Type B pancreatic cell (in vitro differentiated cells): ENCODE results near the gene CRADD. TPM values are rescaled to one million over a fixed set of nuclear protein-coding genes. Genes with fewer than 3 reads are reported as not detected.

Experiments
- DNase-seq: peaks from one replicate; pipeline ENCODE4 v3.0.0; 2021; ENCODE audit warnings: mixed read lengths; ENCODE audit not compliant: unreplicated experiment; ENCODE audit errors: extremely low spot score
- H3K27ac Mint-ChIP-seq: 2 replicates; pipeline ENCODE4 v1.8.0; 2021; ENCODE audit warnings: mild to moderate bottlenecking, mixed read lengths
- H3K27me3 Mint-ChIP-seq: 2 replicates; pipeline ENCODE4 v1.8.0; 2021; ENCODE audit warnings: mixed read lengths
- H3K36me3 Mint-ChIP-seq: 2 replicates; pipeline ENCODE4 v1.8.0; 2021; ENCODE audit warnings: mixed read lengths
- H3K4me1 Mint-ChIP-seq: one replicate; pipeline ENCODE4 v1.8.0; 2021; ENCODE audit warnings: mixed read lengths; ENCODE audit not compliant: unreplicated experiment
- H3K4me3 Mint-ChIP-seq: 2 replicates; pipeline ENCODE4 v1.8.0; 2021; ENCODE audit warnings: mild to moderate bottlenecking, mixed read lengths
- H3K9me3 Mint-ChIP-seq: 2 replicates; pipeline ENCODE4 v1.8.0; 2021; ENCODE audit warnings: mixed read lengths
- total RNA-seq: library from RNA; stranded (reverse); gene quantifications from 2 replicates; pipeline ENCODE4 v1.2.1, GENCODE V29; 2021; ENCODE audit warnings: low replicate concordance
- TF ChIP-seq, protein P1 (sequence below): fragments of 200-600 bp; sonication (generic); conservative IDR thresholded peaks from 2 replicates; pipeline ENCODE4 v1.5.0; 2021; ENCODE audit warnings: antibody characterized with exemption, mild to moderate bottlenecking

Gene CRADD
- total RNA-seq, 1 donor from 2014 or later: 8.1 TPM

DNA sequence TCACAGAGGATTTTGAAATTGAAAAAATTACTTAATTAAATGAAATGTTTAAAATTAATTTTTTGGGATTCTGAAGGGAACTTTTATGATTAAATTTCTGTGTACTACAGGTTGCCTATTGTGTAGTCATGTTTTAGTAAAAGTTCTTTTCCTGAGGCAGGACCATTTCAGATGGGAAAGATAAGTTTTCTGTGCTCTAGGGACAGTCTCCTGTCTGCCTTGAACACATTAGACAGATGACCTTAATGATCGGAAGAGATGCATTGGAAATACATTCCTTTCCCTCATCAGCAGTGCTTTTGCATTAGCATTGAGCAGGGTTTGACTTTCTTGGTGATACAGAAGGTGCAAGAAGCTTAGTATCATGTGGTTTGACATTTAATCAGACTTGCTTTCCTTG is 28.1 kb downstream of the CRADD start:
- Mint-ChIP-seq H3K4me3 (no peak overlapping the region), H3K27me3 (no peaks in the 10 kb centered on the region), H3K36me3 (peaks cover 4% of the 10 kb centered on the region), H3K27ac (no peak overlapping the region), H3K9me3 (peaks cover 14% of the 10 kb centered on the region), H3K4me1 (peaks cover 17% of the 10 kb centered on the region)
- TF ChIP-seq, protein P1, sequence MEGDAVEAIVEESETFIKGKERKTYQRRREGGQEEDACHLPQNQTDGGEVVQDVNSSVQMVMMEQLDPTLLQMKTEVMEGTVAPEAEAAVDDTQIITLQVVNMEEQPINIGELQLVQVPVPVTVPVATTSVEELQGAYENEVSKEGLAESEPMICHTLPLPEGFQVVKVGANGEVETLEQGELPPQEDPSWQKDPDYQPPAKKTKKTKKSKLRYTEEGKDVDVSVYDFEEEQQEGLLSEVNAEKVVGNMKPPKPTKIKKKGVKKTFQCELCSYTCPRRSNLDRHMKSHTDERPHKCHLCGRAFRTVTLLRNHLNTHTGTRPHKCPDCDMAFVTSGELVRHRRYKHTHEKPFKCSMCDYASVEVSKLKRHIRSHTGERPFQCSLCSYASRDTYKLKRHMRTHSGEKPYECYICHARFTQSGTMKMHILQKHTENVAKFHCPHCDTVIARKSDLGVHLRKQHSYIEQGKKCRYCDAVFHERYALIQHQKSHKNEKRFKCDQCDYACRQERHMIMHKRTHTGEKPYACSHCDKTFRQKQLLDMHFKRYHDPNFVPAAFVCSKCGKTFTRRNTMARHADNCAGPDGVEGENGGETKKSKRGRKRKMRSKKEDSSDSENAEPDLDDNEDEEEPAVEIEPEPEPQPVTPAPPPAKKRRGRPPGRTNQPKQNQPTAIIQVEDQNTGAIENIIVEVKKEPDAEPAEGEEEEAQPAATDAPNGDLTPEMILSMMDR: no peak
- DNase-seq: no peak

DNA sequence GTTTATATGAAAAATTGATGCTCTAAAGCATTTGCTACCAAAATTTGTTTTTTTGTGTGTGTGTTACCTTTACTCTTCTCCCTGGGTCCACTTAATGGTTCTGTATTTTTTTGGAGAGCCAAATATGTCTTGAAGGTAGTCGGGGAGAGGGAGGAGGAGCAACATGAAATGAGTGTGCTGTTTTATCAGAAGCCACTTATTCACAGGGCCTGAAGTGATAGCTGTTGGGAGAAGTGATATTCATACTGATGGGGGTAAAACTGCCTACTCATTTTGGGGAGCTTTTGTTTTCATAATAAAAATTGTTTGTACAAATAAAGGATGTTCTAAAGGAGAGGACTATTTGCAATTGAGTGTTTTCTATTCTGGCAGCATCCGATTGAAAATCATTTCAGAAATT is 29.2 kb downstream of the CRADD start:
- H3K4me1 Mint-ChIP-seq: peaks cover 17% of the 10 kb centered on the region
- H3K36me3 Mint-ChIP-seq: peaks cover 4% of the 10 kb centered on the region
- TF ChIP-seq, protein P1: no peak
- H3K27ac Mint-ChIP-seq: no peak overlapping the region
- no peak for DNase-seq
- peaks cover 14% of the 10 kb centered on the region for H3K9me3 Mint-ChIP-seq
- H3K4me3 Mint-ChIP-seq: no peak overlapping the region
- no peaks in the 10 kb centered on the region for H3K27me3 Mint-ChIP-seq

DNA sequence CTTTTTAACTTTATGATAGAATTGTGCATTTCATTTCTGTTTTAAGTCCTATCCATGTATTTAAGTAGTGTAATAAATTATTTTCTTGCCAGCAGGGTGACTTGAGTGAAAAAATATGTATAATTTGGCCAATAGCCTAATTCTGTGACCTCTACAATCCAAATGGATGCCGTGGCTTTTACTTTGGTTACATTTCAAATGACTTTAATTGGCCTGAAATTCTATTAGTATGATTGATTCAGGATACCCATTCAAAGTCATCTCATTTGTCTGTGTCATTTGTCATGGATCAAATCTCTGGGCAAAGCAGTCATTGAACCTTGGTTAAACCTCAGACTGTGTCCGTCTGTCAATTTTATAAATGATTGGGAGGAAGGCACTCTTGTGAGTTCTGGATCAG is 29.6 kb downstream of the CRADD start:
- Mint-ChIP-seq H3K27me3 (no peaks in the 10 kb centered on the region), H3K36me3 (peaks cover 4% of the 10 kb centered on the region), H3K4me1 (peaks cover 17% of the 10 kb centered on the region), H3K9me3 (peaks cover 14% of the 10 kb centered on the region), H3K27ac (no peak overlapping the region), H3K4me3 (no peak overlapping the region)
- DNase-seq: no peak
- TF ChIP-seq, protein P1: no peak

DNA sequence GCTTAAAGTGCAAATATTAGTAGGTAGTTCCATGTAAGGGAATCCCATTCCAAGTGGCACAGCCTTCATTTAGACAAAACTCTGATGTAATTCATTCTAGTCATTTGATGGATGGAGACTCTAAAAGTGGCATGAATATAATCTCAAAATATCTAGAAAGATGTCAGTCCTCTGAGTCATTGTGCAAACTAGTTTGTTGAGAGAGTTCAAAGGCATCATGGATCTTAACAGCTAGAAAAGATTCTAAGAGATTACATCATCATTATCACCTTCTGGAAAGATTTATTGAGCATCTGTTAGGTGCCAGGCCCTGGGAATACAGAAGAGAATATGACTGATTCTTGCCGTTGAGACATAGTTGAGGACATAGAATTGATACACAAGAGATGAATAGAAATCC is 30.7 kb downstream of the CRADD start:
- Mint-ChIP-seq H3K9me3 (peaks cover 14% of the 10 kb centered on the region), H3K4me1 (peaks cover 17% of the 10 kb centered on the region), H3K4me3 (no peak overlapping the region), H3K27me3 (peaks cover 3% of the 10 kb centered on the region), H3K36me3 (peaks cover 4% of the 10 kb centered on the region), H3K27ac (no peak overlapping the region)
- TF ChIP-seq, protein P1: no peak
- DNase-seq: no peak

DNA sequence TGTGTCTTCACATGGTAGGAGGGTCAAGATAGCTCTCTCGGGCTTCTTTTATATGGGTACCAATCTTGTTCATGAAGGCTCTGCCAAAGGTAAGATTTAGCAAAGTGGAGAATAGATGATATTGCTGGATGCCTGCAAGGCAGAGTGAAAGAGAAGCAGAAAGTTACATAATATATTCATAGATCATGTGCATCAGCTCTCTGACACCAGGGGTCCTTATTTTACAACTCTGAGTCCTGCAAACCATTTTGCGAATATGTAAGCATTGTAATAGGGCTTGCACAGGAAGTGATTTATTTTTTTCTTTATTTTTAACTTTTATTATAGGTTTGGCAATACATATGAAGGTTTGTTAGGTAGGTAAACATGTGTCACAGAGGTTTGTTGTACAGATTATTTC is 31.8 kb downstream of the CRADD start:
- Mint-ChIP-seq H3K27ac (no peak overlapping the region), H3K4me1 (peaks cover 19% of the 10 kb centered on the region), H3K27me3 (peaks cover 3% of the 10 kb centered on the region), H3K9me3 (peaks cover 14% of the 10 kb centered on the region), H3K4me3 (no peak overlapping the region), H3K36me3 (peaks cover 4% of the 10 kb centered on the region)
- DNase-seq: no peak
- TF ChIP-seq, protein P1: no peak

DNA sequence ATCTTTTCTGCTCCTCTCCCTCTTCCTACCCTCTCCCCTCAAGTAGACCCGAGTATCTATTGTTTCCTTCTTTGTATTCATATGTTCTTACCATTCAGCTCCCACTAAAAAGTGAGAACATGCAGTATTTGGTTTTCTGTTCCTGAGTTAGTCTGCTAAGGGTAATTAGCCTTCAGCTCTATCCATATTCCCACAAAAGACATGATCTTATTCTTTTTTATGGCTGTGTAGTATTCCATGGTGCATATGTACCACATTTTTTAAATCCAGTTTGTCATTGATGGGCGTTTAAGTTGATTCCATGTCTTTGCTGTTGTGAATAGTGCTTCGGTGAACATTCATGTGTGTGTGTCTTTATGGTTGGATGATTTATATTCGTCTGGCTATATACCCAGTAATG is 32.2 kb downstream of the CRADD start:
- TF ChIP-seq, protein P1: no peak

More for the DNA sequence above, 32.2 kb downstream of the CRADD start:
- no peak for DNase-seq
- H3K36me3 Mint-ChIP-seq: peaks cover 4% of the 10 kb centered on the region
- no peak overlapping the region for H3K4me3 Mint-ChIP-seq
- peaks cover 3% of the 10 kb centered on the region for H3K27me3 Mint-ChIP-seq
- H3K27ac Mint-ChIP-seq: no peak overlapping the region
- peaks cover 23% of the 10 kb centered on the region for H3K4me1 Mint-ChIP-seq
- peaks cover 14% of the 10 kb centered on the region for H3K9me3 Mint-ChIP-seq
